GM12878 (cell line): ENCODE data around the gene ITGAD. TPM values are rescaled to one million over a fixed set of nuclear protein-coding genes. Genes with fewer than 3 reads are reported as not detected.

ENCODE experiments used
- PAX8 ChIP-seq: fragments of 450-650 bp; IDR thresholded peaks from 2 replicates; pipeline ENCODE4 v1.6.1; 2017; ENCODE audit warnings: mild to moderate bottlenecking, moderate library complexity
- STAT1 ChIP-seq: fragments of 450-650 bp; conservative IDR thresholded peaks from 2 replicates; pipeline ENCODE4 v1.6.1; 2014; ENCODE audit warnings: antibody characterized with exemption, mild to moderate bottlenecking
- ZNF622 ChIP-seq: fragments of 450-650 bp; IDR thresholded peaks from 2 replicates; pipeline ENCODE4 v1.6.1; 2017; ENCODE audit warnings: mild to moderate bottlenecking, inconsistent platforms
- polyA plus RNA-seq, 11 experiments: library from polyadenylated mRNA; depleted of rRNA in 4 of 11; unstranded in 6 of 11; stranded (reverse) in 5 of 11; fragments of >200 nt; fragmentation: Nextera tagmentation in 4 of 11; fragmentation: Illumina TruSeq in 1 of 11; extraction: Ambion mirVana in 4 of 11; extraction: Trizol in 1 of 11; gene quantifications; 1 replicate in 1 of 11; 2 replicates in 10 of 11; pipeline versions ENCODE4 v1.2.1 to v1.2.3, GENCODE V29; 2011 to 2016; ENCODE audit warnings: inconsistent platforms in 2 of 11, missing spikeins in 2 of 11, low read depth in 1 of 11
- total RNA-seq, 4 experiments: library from RNA; depleted of rRNA in 3 of 4; stranded (reverse); fragments of >200 nt in 3 of 4; fragmentation: Illumina TruSeq in 1 of 4; extraction: Trizol in 1 of 4; gene quantifications; 2 replicates each; pipeline versions ENCODE4 v1.2.1 to v1.2.3, GENCODE V29; 2013 to 2021
- TF ChIP-seq, protein P1 (sequence below): fragments of 450-650 bp; IDR thresholded peaks from 2 replicates; pipeline ENCODE4 v1.6.1; 2018; ENCODE audit warnings: borderline replicate concordance, mild to moderate bottlenecking; ENCODE audit not compliant: partially characterized antibody
- TF ChIP-seq, protein P2 (sequence below): fragments of 450-650 bp; IDR thresholded peaks from 2 replicates; pipeline ENCODE4 v1.6.1; 2017; ENCODE audit warnings: mild to moderate bottlenecking, low read depth, inconsistent platforms; ENCODE audit not compliant: poor library complexity, severe bottlenecking

ITGAD gene
- total and polyA plus RNA-seq, 10 of the 15 experiments (the other 5 are each of a cell fraction or from before 2014, with no cell fraction given), result 0.29 to 4.0 (median 1.2) TPM

DNA sequence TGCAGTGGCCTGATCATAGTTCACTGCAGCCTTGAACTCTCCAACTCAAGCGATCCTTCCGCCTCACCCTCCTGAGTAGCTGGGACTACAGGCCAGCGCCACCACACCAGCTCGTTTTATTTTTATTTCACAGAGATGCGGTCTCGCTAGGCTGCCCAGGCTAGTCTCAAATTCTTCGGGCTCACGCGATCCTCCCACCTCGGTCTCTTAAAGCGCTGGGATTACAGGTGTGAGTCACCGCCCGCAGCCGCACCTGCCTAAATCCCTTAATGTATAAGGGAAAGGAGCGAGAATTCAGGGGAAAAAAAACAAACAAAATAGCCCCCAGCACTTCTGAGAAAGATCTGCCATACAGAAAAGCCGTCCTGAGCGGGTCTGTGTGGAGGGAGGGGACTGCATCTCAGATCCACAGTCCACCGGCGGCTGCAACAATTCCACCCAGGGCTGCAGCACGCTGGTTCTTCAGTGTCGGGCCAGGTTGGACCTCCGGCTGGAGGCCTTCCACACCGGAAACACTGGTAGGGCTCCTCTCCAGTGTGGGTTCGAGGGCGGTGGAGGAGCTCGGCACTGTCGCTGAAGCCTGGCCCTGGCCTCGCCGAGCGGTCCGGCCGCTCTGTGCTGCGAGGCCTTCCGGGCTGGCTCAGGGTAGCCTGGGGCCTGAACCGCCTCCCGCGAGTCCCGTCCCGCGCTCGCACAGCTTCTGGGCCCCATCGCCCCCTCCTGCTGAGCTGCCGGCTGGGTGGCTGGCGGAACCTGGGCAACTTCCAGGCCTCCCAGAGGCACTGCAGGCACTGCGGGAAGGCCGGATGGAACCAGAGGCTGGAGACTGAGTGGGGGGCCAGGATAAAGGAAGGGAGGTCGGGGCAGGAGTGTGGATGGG is 42.4 kb downstream of the ITGAD start (continued):
- TF ChIP-seq, protein P1, sequence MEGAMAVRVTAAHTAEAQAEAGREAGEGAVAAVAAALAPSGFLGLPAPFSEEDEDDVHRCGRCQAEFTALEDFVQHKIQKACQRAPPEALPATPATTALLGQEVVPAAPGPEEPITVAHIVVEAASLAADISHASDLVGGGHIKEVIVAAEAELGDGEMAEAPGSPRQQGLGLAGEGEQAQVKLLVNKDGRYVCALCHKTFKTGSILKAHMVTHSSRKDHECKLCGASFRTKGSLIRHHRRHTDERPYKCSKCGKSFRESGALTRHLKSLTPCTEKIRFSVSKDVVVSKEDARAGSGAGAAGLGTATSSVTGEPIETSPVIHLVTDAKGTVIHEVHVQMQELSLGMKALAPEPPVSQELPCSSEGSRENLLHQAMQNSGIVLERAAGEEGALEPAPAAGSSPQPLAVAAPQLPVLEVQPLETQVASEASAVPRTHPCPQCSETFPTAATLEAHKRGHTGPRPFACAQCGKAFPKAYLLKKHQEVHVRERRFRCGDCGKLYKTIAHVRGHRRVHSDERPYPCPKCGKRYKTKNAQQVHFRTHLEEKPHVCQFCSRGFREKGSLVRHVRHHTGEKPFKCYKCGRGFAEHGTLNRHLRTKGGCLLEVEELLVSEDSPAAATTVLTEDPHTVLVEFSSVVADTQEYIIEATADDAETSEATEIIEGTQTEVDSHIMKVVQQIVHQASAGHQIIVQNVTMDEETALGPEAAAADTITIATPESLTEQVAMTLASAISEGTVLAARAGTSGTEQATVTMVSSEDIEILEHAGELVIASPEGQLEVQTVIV, result no peak
- TF ChIP-seq STAT1 (no peak), ZNF622 (no peak), PAX8 (no peak)
- TF ChIP-seq, protein P2, sequence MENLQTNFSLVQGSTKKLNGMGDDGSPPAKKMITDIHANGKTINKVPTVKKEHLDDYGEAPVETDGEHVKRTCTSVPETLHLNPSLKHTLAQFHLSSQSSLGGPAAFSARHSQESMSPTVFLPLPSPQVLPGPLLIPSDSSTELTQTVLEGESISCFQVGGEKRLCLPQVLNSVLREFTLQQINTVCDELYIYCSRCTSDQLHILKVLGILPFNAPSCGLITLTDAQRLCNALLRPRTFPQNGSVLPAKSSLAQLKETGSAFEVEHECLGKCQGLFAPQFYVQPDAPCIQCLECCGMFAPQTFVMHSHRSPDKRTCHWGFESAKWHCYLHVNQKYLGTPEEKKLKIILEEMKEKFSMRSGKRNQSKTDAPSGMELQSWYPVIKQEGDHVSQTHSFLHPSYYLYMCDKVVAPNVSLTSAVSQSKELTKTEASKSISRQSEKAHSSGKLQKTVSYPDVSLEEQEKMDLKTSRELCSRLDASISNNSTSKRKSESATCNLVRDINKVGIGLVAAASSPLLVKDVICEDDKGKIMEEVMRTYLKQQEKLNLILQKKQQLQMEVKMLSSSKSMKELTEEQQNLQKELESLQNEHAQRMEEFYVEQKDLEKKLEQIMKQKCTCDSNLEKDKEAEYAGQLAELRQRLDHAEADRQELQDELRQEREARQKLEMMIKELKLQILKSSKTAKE, result no peak
- TF ChIP-seq, all 136 proteins: peak for 0
